Testis (tissue), 2 donors: Measurements from ENCODE around the gene GPC3.

Experiments
- CTCF ChIP-seq, 3 experiments: fragments of 450-650 bp in 2 of 3; fragments of 200-600 bp in 1 of 3; sonication (generic) in 1 of 3; IDR thresholded peaks; one replicate each; pipeline ENCODE4 v1.5.1; 2016 to 2019; ENCODE audit warnings: antibody characterized with exemption in 3 of 3, mild to moderate bottlenecking in 2 of 3, moderate library complexity in 1 of 3
- POLR2A ChIP-seq: fragments of 450-650 bp; IDR thresholded peaks from one replicate; pipeline ENCODE4 v1.6.1; 2017; ENCODE audit warnings: antibody characterized with exemption, mild to moderate bottlenecking, moderate library complexity

GRCh38 chrX:133804072-133804471 lies 181.3 kb downstream of the GPC3 start:
- no peak for TF ChIP-seq CTCF (IDR thresholded peaks at IDR 0.05)
- no peak for TF ChIP-seq POLR2A
